SK-N-SH (cell line): Measurements from ENCODE around the gene PTPRG. TPM values are rescaled to one million over a fixed set of nuclear protein-coding genes. Genes with fewer than 3 reads are reported as not detected.

ENCODE experiments used
- CTCF ChIA-PET: fragments of 300-600, 350-600 bp; formaldehyde crosslinking; extraction: SDS; loops from one replicate; lab custom pipeline; 2021; lab: Yijun Ruan, JAX
- POLR2A ChIA-PET: fragments of 350-600 bp; sonication (Branson Sonifier 250); formaldehyde crosslinking; extraction: SDS; loops from one replicate; lab custom pipeline; 2020; ENCODE audit warnings: antibody characterized with exemption, inconsistent platforms; lab: Yijun Ruan, JAX
- DNase-seq: peaks from one replicate; pipeline ENCODE4 v3.0.0; 2012
- H2AFZ ChIP-seq: fragments of 200-600 bp; sonication (generic); 2 replicates; pipeline ENCODE4 v1.8.1; 2016; ENCODE audit warnings: antibody characterized with exemption, mild to moderate bottlenecking, low read depth
- H3F3A ChIP-seq: fragments of 200-600 bp; sonication (generic); replicated peaks from 2 replicates; pipeline ENCODE3; 2016; ENCODE audit warnings: antibody characterized with exemption, mild to moderate bottlenecking; ENCODE audit not compliant: insufficient read depth
- H3K27ac ChIP-seq, 2 experiments: fragments of 200-500 bp in 1 of 2; fragments of 200-600 bp in 1 of 2; sonication (Bioruptor generic) in 1 of 2; sonication (generic), shearing (Covaris generic) in 1 of 2; 2 replicates each; pipeline versions ENCODE4 v1.5.1 to v1.6.1; 2014 to 2016; ENCODE audit warnings: low read depth in 2 of 2, inconsistent platforms in 1 of 2, low read length in 1 of 2, mild to moderate bottlenecking in 1 of 2, mixed read lengths in 1 of 2
- H3K27me3 ChIP-seq: fragments of 200-600 bp; sonication (generic), shearing (Covaris generic); 2 replicates; pipeline ENCODE4 v1.6.1; 2016; ENCODE audit warnings: mixed run types; ENCODE audit not compliant: insufficient read depth
- H3K36me3 ChIP-seq, 2 experiments: fragments of 200-500 bp in 1 of 2; fragments of 200-600 bp in 1 of 2; sonication (Bioruptor generic) in 1 of 2; sonication (generic) in 1 of 2; replicated peaks in 1 of 2; 2 replicates each; pipeline versions ENCODE3 to v1.5.1; 2014 to 2016; ENCODE audit warnings: low read length in 1 of 2, mild to moderate bottlenecking in 1 of 2; ENCODE audit not compliant: insufficient read depth in 2 of 2, control insufficient read depth in 1 of 2
- H3K4me1 ChIP-seq, 2 experiments: fragments of 200-500 bp in 1 of 2; fragments of 200-600 bp in 1 of 2; sonication (Bioruptor generic) in 1 of 2; sonication (generic), shearing (Covaris generic) in 1 of 2; 2 replicates each; pipeline versions ENCODE4 v1.5.1 to v1.6.1; 2014 to 2016; ENCODE audit warnings: low read depth in 1 of 2, low read length in 1 of 2, mixed run types in 1 of 2; ENCODE audit not compliant: insufficient read depth in 2 of 2, control insufficient read depth in 1 of 2
- H3K4me2 ChIP-seq: fragments of 200-600 bp; sonication (generic), shearing (Covaris generic); 2 replicates; pipeline ENCODE4 v1.6.1; 2017; ENCODE audit warnings: mixed run types
- H3K4me3 ChIP-seq, 2 experiments: fragments of 200-500 bp in 1 of 2; fragments of 200-600 bp in 1 of 2; sonication (Bioruptor generic) in 1 of 2; sonication (generic), shearing (Covaris generic) in 1 of 2; 2 replicates each; pipeline versions ENCODE4 v1.5.1 to v1.8.1; 2014 to 2016; ENCODE audit warnings: low read depth in 2 of 2, inconsistent platforms in 1 of 2, low read length in 1 of 2, mild to moderate bottlenecking in 1 of 2, mixed read lengths in 1 of 2, moderate library complexity in 1 of 2
- H3K79me2 ChIP-seq: fragments of 200-600 bp; sonication (generic); 2 replicates; pipeline ENCODE4 v1.8.1; 2017; ENCODE audit warnings: mild to moderate bottlenecking; ENCODE audit not compliant: insufficient read depth
- H3K9ac ChIP-seq: fragments of 200-600 bp; sonication (generic); 2 replicates; pipeline ENCODE4 v1.6.1; 2017; ENCODE audit warnings: mixed run types
- H3K9me2 ChIP-seq: fragments of 200-600 bp; sonication (generic); 2 replicates; pipeline ENCODE4 v1.6.1; 2017; ENCODE audit warnings: mixed run types
- H3K9me3 ChIP-seq: fragments of 200-600 bp; sonication (generic); 2 replicates; pipeline ENCODE4 v1.6.1; 2017; ENCODE audit warnings: mixed run types, mild to moderate bottlenecking, moderate library complexity
- H4K20me1 ChIP-seq: fragments of 200-600 bp; sonication (generic); 2 replicates; pipeline ENCODE4 v1.6.1; 2017; ENCODE audit warnings: mild to moderate bottlenecking, mixed run types; ENCODE audit not compliant: insufficient read depth
- CHD2 ChIP-seq: fragments of 150-350 bp; IDR thresholded peaks from 2 replicates; pipeline ENCODE4 v1.6.1; 2018; ENCODE audit warnings: low read length; ENCODE audit not compliant: partially characterized antibody
- ELF1 ChIP-seq: IDR thresholded peaks from 2 replicates; pipeline ENCODE4 v1.4.0; 2012
- FOSL2 ChIP-seq: IDR thresholded peaks from 2 replicates; pipeline ENCODE4 v1.4.0; 2012; ENCODE audit warnings: low read depth, mild to moderate bottlenecking, moderate library complexity, borderline replicate concordance
- FOXJ3 ChIP-seq: sonication (generic); formaldehyde crosslinking; IDR thresholded peaks from 2 replicates; pipeline ENCODE4 v1.5.1; 2020; ENCODE audit warnings: mild to moderate bottlenecking, missing genetic modification reagents
- FOXM1 ChIP-seq: IDR thresholded peaks from 2 replicates; pipeline ENCODE4 v1.4.0; 2012; ENCODE audit warnings: low read depth, mild to moderate bottlenecking
- GATA2 ChIP-seq: sonication (generic); formaldehyde crosslinking; IDR thresholded peaks from 2 replicates; pipeline ENCODE4 v1.5.0; 2020; ENCODE audit warnings: mild to moderate bottlenecking, missing genetic modification reagents
- JUND ChIP-seq: IDR thresholded peaks from 2 replicates; pipeline ENCODE4 v1.4.0; 2012
- MEF2A ChIP-seq: IDR thresholded peaks from 2 replicates; pipeline ENCODE4 v1.4.0; 2012; ENCODE audit warnings: low read depth, borderline replicate concordance
- MXI1 ChIP-seq: IDR thresholded peaks from 2 replicates; pipeline ENCODE4 v1.6.1; 2012; ENCODE audit warnings: mild to moderate bottlenecking, low read depth, low read length, improper control_type of control experiment
- NFIC ChIP-seq: IDR thresholded peaks from 2 replicates; pipeline ENCODE4 v1.4.0; 2012; ENCODE audit warnings: borderline replicate concordance
- NRF1 ChIP-seq: IDR thresholded peaks from 2 replicates; pipeline ENCODE4 v1.6.1; 2012; ENCODE audit warnings: low read depth, mild to moderate bottlenecking, low read length
- POLR2AphosphoS5 ChIP-seq: IDR thresholded peaks from 2 replicates; pipeline ENCODE4 v1.6.1; 2012; ENCODE audit warnings: low read depth, low read length
- RAD21 ChIP-seq: IDR thresholded peaks from 2 replicates; pipeline ENCODE4 v1.6.1; 2012; ENCODE audit warnings: mild to moderate bottlenecking, low read length
- RFX5 ChIP-seq: IDR thresholded peaks from 2 replicates; pipeline ENCODE4 v1.6.1; 2012; ENCODE audit warnings: mild to moderate bottlenecking, improper control_type of control experiment, low read length
- RXRA ChIP-seq: IDR thresholded peaks from 2 replicates; pipeline ENCODE4 v1.4.0; 2012; ENCODE audit warnings: low read depth, mild to moderate bottlenecking, borderline replicate concordance
- SIN3A ChIP-seq: IDR thresholded peaks from 2 replicates; pipeline ENCODE4 v1.6.1; 2012; ENCODE audit warnings: low read depth, mild to moderate bottlenecking, low read length, moderate library complexity, borderline replicate concordance
- SMC3 ChIP-seq: IDR thresholded peaks from 2 replicates; pipeline ENCODE4 v1.6.1; 2012; ENCODE audit warnings: low read depth, low read length, improper control_type of control experiment
- TEAD4 ChIP-seq: IDR thresholded peaks from 2 replicates; pipeline ENCODE4 v1.4.0; 2012; ENCODE audit warnings: mild to moderate bottlenecking, borderline replicate concordance; ENCODE audit not compliant: insufficient read depth
- YY1 ChIP-seq: IDR thresholded peaks from 2 replicates; pipeline ENCODE4 v1.4.0; 2012; ENCODE audit warnings: low read depth, mild to moderate bottlenecking
- ZBTB33 ChIP-seq: IDR thresholded peaks from 2 replicates; pipeline ENCODE4 v1.4.0; 2012; ENCODE audit warnings: low read depth, borderline replicate concordance
- WGBS: methylation state at CpG from one replicate; pipeline ENCODE4 v1.1.6; 2017; ENCODE audit warnings: low lambda C conversion rate; 5-methylcytosine and 5-hydroxymethylcytosine counted together
- polyA plus RNA-seq, 3 experiments: library from polyadenylated mRNA; depleted of rRNA; stranded (reverse); fragments of >200 nt; gene quantifications; 2 replicates each; pipeline ENCODE4 v1.2.3, GENCODE V29; 2012
- TF ChIP-seq, protein P1 (sequence below): fragments of 200-600 bp; sonication (generic); IDR thresholded peaks from 2 replicates; pipeline ENCODE4 v1.6.1; 2017; ENCODE audit warnings: antibody characterized with exemption, mild to moderate bottlenecking, moderate library complexity
- TF ChIP-seq, protein P2 (sequence below): IDR thresholded peaks from 2 replicates; pipeline ENCODE4 v1.6.1; 2012; ENCODE audit warnings: mild to moderate bottlenecking, low read depth, low read length, moderate library complexity

The PTPRG gene
- polyA plus RNA-seq, 1 of the 3 experiments (the other 2 are of a cell fraction), result 14.1 TPM

GRCh38 chr3:62088472-62089104 lies 527.2 kb downstream of the PTPRG start (continued):
- no peak for TF ChIP-seq SMC3
- TF ChIP-seq FOSL2, result no peak
- no peak for TF ChIP-seq ELF1
- TF ChIP-seq POLR2AphosphoS5, result no peak
- TF ChIP-seq, all 33 proteins: peak for 0

DNA sequence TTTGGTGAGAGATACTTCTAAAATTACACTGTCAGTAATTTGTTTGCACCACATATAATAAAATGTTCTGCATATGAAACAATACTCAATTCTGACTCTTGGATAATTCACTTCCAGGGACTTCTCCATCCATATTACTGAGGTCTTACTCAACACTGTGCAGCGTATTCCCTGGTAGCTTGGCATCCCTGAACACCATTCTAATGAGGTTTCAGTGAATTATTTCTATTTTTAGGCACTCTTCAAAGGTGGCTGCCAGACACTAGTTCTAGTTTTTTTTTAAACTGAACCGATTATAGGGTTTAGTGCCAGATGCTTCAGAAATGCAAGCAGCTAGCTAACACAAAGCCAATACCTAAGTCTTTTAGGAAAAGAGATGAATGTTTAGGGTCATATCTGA lies 528.7 kb downstream of the PTPRG start:
- no peak overlapping the region for H2AFZ ChIP-seq
- no peaks in the 10 kb centered on the region for H3K9me2 ChIP-seq
- no peak overlapping the region for H3K4me3 ChIP-seq
- CTCF ChIA-PET, result no interaction called here
- H3K79me2 ChIP-seq, result no peaks in the 10 kb centered on the region
- 72% methylated on average over 2 of the region's 2 CpGs for WGBS
- no peak for TF ChIP-seq ZBTB33
- no peak for TF ChIP-seq RAD21
- TF ChIP-seq NRF1, result no peak
- TF ChIP-seq POLR2AphosphoS5, result no peak
- TF ChIP-seq CHD2, result no peak
- TF ChIP-seq TEAD4, result no peak
- no peak for TF ChIP-seq SIN3A
- no peak for TF ChIP-seq FOXM1
- TF ChIP-seq MEF2A, result no peak
- no peak for TF ChIP-seq GATA2 (CRISPR knock-in tag)
- TF ChIP-seq, protein P1, sequence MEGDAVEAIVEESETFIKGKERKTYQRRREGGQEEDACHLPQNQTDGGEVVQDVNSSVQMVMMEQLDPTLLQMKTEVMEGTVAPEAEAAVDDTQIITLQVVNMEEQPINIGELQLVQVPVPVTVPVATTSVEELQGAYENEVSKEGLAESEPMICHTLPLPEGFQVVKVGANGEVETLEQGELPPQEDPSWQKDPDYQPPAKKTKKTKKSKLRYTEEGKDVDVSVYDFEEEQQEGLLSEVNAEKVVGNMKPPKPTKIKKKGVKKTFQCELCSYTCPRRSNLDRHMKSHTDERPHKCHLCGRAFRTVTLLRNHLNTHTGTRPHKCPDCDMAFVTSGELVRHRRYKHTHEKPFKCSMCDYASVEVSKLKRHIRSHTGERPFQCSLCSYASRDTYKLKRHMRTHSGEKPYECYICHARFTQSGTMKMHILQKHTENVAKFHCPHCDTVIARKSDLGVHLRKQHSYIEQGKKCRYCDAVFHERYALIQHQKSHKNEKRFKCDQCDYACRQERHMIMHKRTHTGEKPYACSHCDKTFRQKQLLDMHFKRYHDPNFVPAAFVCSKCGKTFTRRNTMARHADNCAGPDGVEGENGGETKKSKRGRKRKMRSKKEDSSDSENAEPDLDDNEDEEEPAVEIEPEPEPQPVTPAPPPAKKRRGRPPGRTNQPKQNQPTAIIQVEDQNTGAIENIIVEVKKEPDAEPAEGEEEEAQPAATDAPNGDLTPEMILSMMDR, result no peak
- TF ChIP-seq RXRA, result no peak
- no peak for TF ChIP-seq NFIC
- TF ChIP-seq YY1, result no peak
- TF ChIP-seq FOXJ3 (CRISPR knock-in tag), result no peak
- no peak for TF ChIP-seq RFX5
- no peak for TF ChIP-seq JUND
- TF ChIP-seq, protein P2, sequence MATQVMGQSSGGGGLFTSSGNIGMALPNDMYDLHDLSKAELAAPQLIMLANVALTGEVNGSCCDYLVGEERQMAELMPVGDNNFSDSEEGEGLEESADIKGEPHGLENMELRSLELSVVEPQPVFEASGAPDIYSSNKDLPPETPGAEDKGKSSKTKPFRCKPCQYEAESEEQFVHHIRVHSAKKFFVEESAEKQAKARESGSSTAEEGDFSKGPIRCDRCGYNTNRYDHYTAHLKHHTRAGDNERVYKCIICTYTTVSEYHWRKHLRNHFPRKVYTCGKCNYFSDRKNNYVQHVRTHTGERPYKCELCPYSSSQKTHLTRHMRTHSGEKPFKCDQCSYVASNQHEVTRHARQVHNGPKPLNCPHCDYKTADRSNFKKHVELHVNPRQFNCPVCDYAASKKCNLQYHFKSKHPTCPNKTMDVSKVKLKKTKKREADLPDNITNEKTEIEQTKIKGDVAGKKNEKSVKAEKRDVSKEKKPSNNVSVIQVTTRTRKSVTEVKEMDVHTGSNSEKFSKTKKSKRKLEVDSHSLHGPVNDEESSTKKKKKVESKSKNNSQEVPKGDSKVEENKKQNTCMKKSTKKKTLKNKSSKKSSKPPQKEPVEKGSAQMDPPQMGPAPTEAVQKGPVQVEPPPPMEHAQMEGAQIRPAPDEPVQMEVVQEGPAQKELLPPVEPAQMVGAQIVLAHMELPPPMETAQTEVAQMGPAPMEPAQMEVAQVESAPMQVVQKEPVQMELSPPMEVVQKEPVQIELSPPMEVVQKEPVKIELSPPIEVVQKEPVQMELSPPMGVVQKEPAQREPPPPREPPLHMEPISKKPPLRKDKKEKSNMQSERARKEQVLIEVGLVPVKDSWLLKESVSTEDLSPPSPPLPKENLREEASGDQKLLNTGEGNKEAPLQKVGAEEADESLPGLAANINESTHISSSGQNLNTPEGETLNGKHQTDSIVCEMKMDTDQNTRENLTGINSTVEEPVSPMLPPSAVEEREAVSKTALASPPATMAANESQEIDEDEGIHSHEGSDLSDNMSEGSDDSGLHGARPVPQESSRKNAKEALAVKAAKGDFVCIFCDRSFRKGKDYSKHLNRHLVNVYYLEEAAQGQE, result no peak
- no peak for TF ChIP-seq MXI1
- H3K4me2 ChIP-seq, result no peak overlapping the region
- H3K36me3 ChIP-seq, result no peaks in the 10 kb centered on the region
- H3F3A ChIP-seq, result peaks cover 1% of the 10 kb centered on the region
- no peak overlapping the region for H3K27ac ChIP-seq
- no peaks in the 10 kb centered on the region for H3K9me3 ChIP-seq
- H4K20me1 ChIP-seq, result no peaks in the 10 kb centered on the region; the same call in 1 of the 2 replicates
- POLR2A ChIA-PET, result no interaction called here
- H3K4me1 ChIP-seq, result peaks cover 0 to 3% of the 10 kb centered on the region in 2 experiments; a peak in 3 of 4 replicates
- DNase-seq, result no peak
- H3K27me3 ChIP-seq, result no peaks in the 10 kb centered on the region
- H3K9ac ChIP-seq, result no peak overlapping the region
